ENCODE measurements around the gene FTCD. TPM values are rescaled to one million over a fixed set of nuclear protein-coding genes. Genes with fewer than 3 reads are reported as not detected.

The FTCD gene
- 0.14 TPM in 1 of 2 replicates, not detected in the other for total RNA-seq

GRCh38 chr21:46155514-46156377, at the start of gene FTCD:
Gene FTCD, minus strand, starts transcription at chr21:46155579. Its CDS starts 56 bp downstream, at chr21:46155523.

GRCh38 chr21:46183910-46184624, 28.7 kb upstream of the FTCD start, which contains the start of gene SPATC1L:
Gene SPATC1L, minus strand, starts transcription at chr21:46184459. Its CDS starts 1,643 bp downstream, at chr21:46182816.

GRCh38 chr21:46097336-46098293, 57.8 kb downstream of the FTCD start, which contains the start of gene COL6A2:
Gene COL6A2, plus strand, starts transcription at chr21:46098112.

Other genes starting within 250 kb of the FTCD start
- gene COL6A1, start 173.8 kb downstream of the FTCD start, total RNA-seq: 1.0 and 9.1 TPM in 2 replicates
- gene COL6A2, start 57.5 kb downstream of the FTCD start, total RNA-seq: 0.34 and 0.64 TPM in 2 replicates
- gene SPATC1L, start 28.9 kb upstream of the FTCD start, total RNA-seq: 6.6 TPM in 1 of 2 replicates, not detected in the other
- 36.6 and 66.9 TPM in 2 replicates for gene LSS, start 73.2 kb upstream of the FTCD start, total RNA-seq
- gene MCM3AP, start 130.0 kb upstream of the FTCD start, total RNA-seq: 90.7 and 91.9 TPM in 2 replicates
- gene YBEY, start 130.8 kb upstream of the FTCD start, total RNA-seq: 6.9 and 17.1 TPM in 2 replicates
- 0.68 and 1.2 TPM in 2 replicates for gene C21orf58, start 168.3 kb upstream of the FTCD start, total RNA-seq
- gene PCNT, start 168.6 kb upstream of the FTCD start, total RNA-seq: 12.6 and 25.5 TPM in 2 replicates

All from nasal cavity respiratory epithelium epithelial cell of viscerocranial mucosa (primary cell).